ENCODE measurements around the gene KCNQ1OT1. TPM values are rescaled to one million over a fixed set of nuclear protein-coding genes. Genes with fewer than 3 reads are reported as not detected.

The KCNQ1OT1 gene
- total RNA-seq, 1 experiment from 2014 or later: 2.4 TPM

- no peak for TF ChIP-seq ZNF281 (CRISPR knock-in tag; IDR thresholded peaks at IDR 0.05)
- no peak for TF ChIP-seq FOXP1 (CRISPR knock-in tag; IDR thresholded peaks at IDR 0.05; ENCODE audit: borderline replicate concordance)
- no peak for TF ChIP-seq ETV6 (CRISPR knock-in tag; IDR thresholded peaks at IDR 0.05)
- TF ChIP-seq SP1 (CRISPR knock-in tag; conservative IDR thresholded peaks at IDR 0.05): no peak
- no peak for TF ChIP-seq E2F5 (CRISPR knock-in tag; IDR thresholded peaks at IDR 0.05)
- TF ChIP-seq ZNF138 (CRISPR knock-in tag; conservative IDR thresholded peaks at IDR 0.05): no peak
- no peak for TF ChIP-seq OVOL2 (CRISPR knock-in tag; IDR thresholded peaks at IDR 0.05; ENCODE audit: borderline replicate concordance)
- no peak for TF ChIP-seq ZNF425 (CRISPR knock-in tag; conservative IDR thresholded peaks at IDR 0.05)
Measured at GRCh38 chr11:2573240-2574042, 126.4 kb downstream of the KCNQ1OT1 start (continued).

GRCh38 chr11:2572491-2573239, 127.1 kb downstream of the KCNQ1OT1 start:
- Mint-ChIP-seq H3K36me3 (no peaks in the 10 kb centered on the region), H3K4me3 (no peak overlapping the region), H3K27me3 (ENCODE audit: low read depth) (peaks cover 53% of the 10 kb centered on the region), H3K4me1 (no peaks in the 10 kb centered on the region), H3K27ac (no peak overlapping the region), H3K9me3 (no peaks in the 10 kb centered on the region)
- no peak for ATAC-seq
- DNase-seq (ENCODE audit: low spot score): no peak
- ChIA-PET POLR2A (interaction anchor here (1.1 kb wide), 1 partner anchor 18 kb away, joined by 3 read pairs; no protein-coding TSS in a partner anchor), CTCF (no interaction called here)
- no peak for TF ChIP-seq RELA (CRISPR knock-in tag; IDR thresholded peaks at IDR 0.05; ENCODE audit: borderline replicate concordance)
- TF ChIP-seq MAX (CRISPR knock-in tag; IDR thresholded peaks at IDR 0.05): no peak
- TF ChIP-seq ZNF317 (CRISPR knock-in tag; IDR thresholded peaks at IDR 0.05; ENCODE audit: borderline replicate concordance, low read depth): no peak
- no peak for TF ChIP-seq NFATC4 (CRISPR knock-in tag; IDR thresholded peaks at IDR 0.05)
- no peak for TF ChIP-seq GABPB1 (CRISPR knock-in tag; IDR thresholded peaks at IDR 0.05)
- no peak for TF ChIP-seq ZNF512 (CRISPR knock-in tag; IDR thresholded peaks at IDR 0.05; ENCODE audit: borderline replicate concordance)
- no peak for TF ChIP-seq IRF2 (CRISPR knock-in tag; IDR thresholded peaks at IDR 0.05; ENCODE audit: borderline replicate concordance, low read depth)
- TF ChIP-seq FOXJ3 (CRISPR knock-in tag; IDR thresholded peaks at IDR 0.05; ENCODE audit: borderline replicate concordance): no peak
- TF ChIP-seq NR1H2 (CRISPR knock-in tag; IDR thresholded peaks at IDR 0.05): no peak
- TF ChIP-seq ZNF138 (CRISPR knock-in tag; conservative IDR thresholded peaks at IDR 0.05): no peak
- no peak for TF ChIP-seq IRF1 (CRISPR knock-in tag; IDR thresholded peaks at IDR 0.05)
- TF ChIP-seq E2F4 (CRISPR knock-in tag; IDR thresholded peaks at IDR 0.05; ENCODE audit: borderline replicate concordance, low read depth): no peak
- TF ChIP-seq CDX4 (CRISPR knock-in tag; IDR thresholded peaks at IDR 0.05; ENCODE audit: borderline replicate concordance): no peak
- no peak for TF ChIP-seq PREB (CRISPR knock-in tag; IDR thresholded peaks at IDR 0.05; ENCODE audit: borderline replicate concordance)
